GM12892 (cell line): Measurements from ENCODE around the gene SLC6A2.

Experiments used
- DNase-seq: peaks from one replicate; pipeline ENCODE4 v3.0.0; 2011; ENCODE audit not compliant: insufficient read length
- FAIRE-seq: peaks from 2 replicates; lab custom pipeline; 2011; peaks lifted over from hg19 to GRCh38; lab: Jason Lieb, UNC
- POLR2A ChIP-seq: IDR thresholded peaks from 2 replicates; pipeline ENCODE4 v1.6.1; 2011; ENCODE audit warnings: low read depth, low read length, control low read depth
- POLR2AphosphoS5 ChIP-seq: IDR thresholded peaks from 2 replicates; pipeline ENCODE4 v1.6.1; 2011; ENCODE audit warnings: low read depth, low read length, control low read depth
- TAF1 ChIP-seq: IDR thresholded peaks from 2 replicates; pipeline ENCODE4 v1.6.1; 2011; ENCODE audit warnings: low read depth, mild to moderate bottlenecking, control low read depth, low read length, borderline replicate concordance

Gene SLC6A2

DNA sequence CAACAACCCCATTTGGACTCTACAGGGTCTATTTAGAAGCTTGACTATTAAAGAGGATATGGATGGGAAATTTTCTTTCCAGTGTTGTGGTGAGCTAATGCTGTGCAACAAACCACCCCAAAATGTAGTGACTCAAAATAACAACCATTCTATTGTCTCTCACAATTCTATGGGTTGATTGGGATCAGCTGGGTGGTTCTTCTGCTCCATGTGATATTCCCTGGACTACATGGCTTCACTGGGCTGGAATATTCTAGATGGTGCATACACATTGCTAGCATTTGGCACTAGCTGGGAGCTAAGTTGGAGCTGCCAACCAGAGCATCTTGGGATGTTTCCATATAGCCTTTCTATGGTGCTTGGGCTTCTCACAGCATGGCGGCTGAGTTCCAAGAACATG is 30.2 kb downstream of the SLC6A2 start:
- TF ChIP-seq POLR2A (no peak), TAF1 (no peak)
- FAIRE-seq (no peak), DNase-seq (no peak)

DNA sequence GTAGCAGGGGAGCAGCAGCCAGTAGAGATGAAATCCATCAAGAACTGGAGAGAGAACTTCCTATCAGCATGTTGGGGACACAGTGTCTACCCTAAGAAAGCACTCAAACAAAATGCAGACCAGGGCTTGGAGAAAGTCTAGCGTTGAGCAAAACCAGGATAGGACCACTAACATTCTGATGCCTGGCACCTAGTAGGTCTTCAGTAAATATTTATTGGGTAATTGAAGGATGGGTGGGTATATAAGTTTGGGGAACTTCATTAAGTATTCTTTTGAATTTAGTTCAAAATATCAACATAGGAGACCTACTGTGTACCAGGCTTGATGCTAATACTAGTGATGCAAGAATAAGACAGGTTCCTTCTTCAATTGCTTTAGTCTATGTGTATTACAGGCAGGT is 30.9 kb downstream of the SLC6A2 start:
- TF ChIP-seq POLR2A (no peak), POLR2AphosphoS5 (no peak), TAF1 (no peak)
- FAIRE-seq (no peak), DNase-seq (no peak)

DNA sequence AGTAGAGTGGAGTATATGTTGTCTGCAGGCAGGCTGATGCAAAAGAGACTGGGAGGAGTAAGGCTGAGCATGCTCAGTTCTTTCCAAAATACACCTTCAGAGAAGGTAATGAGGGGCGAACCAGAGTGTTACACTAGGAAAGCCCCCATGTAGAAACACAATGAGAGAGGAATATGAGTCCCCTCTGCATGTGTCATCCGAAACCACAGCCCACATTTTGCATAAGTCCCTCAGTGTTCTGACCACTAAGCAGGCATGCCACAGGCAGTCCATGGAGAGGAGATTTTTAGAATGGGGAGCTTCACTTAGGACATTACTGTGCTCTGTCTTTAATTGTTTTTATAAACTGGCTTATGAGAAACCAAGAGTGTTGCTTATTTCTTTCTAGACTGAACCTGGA is 32.0 kb downstream of the SLC6A2 start:
- TF ChIP-seq TAF1: no peak
- TF ChIP-seq POLR2A: no peak
- no peak for TF ChIP-seq POLR2AphosphoS5
- FAIRE-seq (no peak), DNase-seq (no peak)

DNA sequence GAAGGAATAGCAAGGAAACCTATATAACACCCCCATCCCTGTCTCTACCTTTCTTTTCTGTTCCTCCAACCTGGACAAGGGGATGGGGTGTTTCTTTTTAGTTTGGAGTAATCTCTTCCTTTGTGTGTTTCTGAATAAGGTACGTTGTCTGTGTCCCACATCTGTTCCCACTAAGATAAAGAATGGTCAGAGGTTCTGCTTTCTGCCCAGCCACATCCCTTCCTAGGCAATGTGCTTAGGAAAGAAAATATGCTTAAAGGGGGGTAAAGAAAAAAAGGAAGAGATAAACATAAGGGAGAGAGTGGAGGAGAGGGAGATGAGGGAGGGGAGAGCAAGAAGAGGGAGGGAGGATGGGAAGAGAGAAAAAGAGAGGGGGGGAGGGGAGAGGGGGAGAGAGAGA is 35.1 kb downstream of the SLC6A2 start:
- TF ChIP-seq POLR2A (no peak), TAF1 (no peak), POLR2AphosphoS5 (no peak)
- DNase-seq (no peak), FAIRE-seq (no peak)

DNA sequence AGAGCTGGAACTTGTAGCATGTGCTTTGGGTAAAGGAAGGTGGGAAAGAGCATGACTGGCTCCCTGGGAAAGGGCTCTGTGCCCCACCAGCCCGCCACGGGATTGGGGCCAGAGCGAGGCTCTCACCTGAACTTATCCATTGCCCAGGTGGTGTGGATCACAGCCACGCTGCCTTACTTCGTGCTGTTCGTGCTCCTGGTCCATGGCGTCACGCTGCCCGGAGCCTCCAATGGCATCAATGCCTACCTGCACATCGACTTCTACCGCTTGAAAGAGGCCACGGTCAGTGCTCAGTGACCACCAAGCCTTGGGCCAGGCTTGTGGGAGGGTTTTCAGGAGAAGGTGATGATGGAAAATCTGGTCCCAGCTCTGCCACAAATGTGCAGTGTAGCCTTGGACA is 36.0 kb downstream of the SLC6A2 start:
- DNase-seq (no peak), FAIRE-seq (no peak)

DNA sequence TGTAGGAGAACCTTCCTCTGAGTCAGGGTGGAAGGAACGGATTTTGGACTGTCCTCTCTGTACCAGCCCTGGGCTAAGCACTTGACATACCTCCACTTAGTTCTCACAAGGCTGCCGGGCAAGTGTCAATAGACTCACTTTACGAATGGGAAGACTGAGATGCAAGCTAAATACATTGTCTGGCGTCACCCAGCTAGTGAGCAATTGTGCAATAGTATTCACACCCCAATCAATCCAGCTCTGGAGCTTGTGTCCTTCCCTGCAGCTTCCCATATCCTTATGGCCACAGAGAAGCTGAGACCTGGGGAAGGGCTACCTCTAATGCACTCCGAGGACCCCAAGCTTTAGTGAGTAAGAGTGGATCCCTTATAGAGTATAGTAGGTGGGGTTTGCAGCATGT is 39.8 kb downstream of the SLC6A2 start:
- FAIRE-seq: no peak
- TF ChIP-seq TAF1 (no peak), POLR2A (no peak), POLR2AphosphoS5 (no peak)
- no peak for DNase-seq

More for the DNA sequence above, 36.0 kb downstream of the SLC6A2 start:
- TF ChIP-seq TAF1 (no peak), POLR2A (no peak), POLR2AphosphoS5 (no peak)

DNA sequence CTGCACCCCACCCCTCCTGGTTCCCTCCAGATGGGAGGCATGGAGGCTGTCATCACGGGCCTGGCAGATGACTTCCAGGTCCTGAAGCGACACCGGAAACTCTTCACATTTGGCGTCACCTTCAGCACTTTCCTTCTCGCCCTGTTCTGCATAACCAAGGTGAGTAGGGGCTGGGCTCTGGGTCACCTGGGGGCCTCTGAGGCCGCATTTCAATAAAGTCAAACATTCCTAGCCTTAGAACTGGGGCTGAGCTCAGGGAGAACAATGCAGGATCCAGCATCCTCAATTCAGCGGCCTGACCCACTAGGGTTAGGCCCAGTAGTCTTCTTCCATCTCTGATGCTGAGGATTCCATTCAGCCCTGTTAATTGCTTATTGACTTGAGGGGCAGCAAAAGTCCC is 42.1 kb downstream of the SLC6A2 start:
- DNase-seq: no peak
- TF ChIP-seq POLR2AphosphoS5 (no peak), TAF1 (no peak), POLR2A (no peak)
- no peak for FAIRE-seq

DNA sequence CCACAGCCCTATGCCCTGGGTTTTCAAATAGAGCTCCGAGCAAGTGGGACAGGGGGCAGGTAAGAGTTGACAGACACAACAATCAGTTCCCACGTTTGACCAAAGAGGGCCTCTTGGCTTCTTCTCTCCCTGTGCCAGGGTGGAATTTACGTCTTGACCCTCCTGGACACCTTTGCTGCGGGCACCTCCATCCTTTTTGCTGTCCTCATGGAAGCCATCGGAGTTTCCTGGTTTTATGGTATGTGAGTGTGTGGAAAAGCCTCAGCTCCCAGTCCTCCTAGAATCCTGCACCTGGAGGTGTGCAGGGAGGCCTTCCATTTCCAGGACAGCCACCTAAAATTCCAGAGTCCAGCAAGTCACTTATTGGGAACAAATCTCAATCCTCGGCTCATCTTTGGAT is 42.5 kb downstream of the SLC6A2 start:
- TF ChIP-seq POLR2AphosphoS5 (no peak), TAF1 (no peak), POLR2A (no peak)
- no peak for DNase-seq
- FAIRE-seq: no peak

DNA sequence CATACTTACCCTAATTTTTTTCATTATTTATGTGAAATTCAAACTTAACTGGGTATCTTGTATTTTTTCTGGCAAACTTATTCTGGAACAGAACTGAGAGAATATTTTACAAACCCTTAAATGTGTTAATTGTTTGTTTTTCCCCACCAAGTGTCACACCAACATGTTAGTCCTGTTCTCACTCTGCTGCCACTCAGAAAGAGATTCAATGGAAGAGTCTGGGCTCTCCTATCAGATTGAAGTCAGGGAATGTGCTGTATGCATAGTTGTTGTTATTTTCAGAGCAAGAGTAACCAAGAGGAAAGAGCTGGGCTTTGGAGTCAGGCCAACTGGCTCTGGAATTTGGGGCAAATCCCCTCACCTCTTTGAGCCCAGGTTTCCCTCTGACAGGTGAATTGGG is 43.2 kb downstream of the SLC6A2 start:
- TF ChIP-seq POLR2AphosphoS5 (no peak), POLR2A (no peak), TAF1 (no peak)
- FAIRE-seq (no peak), DNase-seq (no peak)

DNA sequence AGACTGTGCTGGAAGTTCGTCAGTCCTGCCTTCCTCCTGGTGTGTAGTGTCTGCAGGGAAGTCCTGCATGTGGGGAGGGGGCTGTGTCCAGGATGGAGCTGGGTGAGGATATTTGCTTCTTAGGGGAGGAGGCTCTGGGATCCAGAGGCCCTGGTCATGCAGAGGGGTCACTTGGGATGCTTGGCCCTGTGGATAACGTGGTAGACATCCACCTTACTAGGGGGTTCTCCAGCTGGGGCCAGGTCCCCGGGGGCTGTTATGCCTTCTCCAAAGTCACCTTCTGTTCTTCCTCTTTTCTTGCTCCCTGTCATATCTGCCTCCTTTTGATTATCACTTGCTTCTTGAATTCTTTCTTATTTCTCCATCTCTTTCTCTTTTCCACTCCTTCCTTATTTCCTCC is 43.8 kb downstream of the SLC6A2 start:
- no peak for FAIRE-seq
- TF ChIP-seq POLR2AphosphoS5: no peak
- TF ChIP-seq POLR2A: no peak
- TF ChIP-seq TAF1: no peak
- DNase-seq: no peak

DNA sequence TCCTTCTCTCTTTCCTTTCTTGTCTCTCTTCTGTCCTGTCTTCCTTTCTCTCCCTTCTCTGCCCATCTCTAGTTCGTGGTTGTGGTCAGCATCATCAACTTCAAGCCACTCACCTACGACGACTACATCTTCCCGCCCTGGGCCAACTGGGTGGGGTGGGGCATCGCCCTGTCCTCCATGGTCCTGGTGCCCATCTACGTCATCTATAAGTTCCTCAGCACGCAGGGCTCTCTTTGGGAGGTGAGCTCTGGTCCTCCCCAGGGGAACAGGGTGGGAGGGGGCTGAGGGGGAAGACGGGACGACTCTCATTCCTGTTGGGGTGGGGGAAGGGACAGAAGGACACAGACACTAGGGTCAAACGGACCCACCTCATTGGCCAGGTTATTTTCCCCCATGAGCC is 44.3 kb downstream of the SLC6A2 start:
- FAIRE-seq: no peak
- TF ChIP-seq POLR2A: no peak
- no peak for TF ChIP-seq TAF1
- TF ChIP-seq POLR2AphosphoS5: no peak
- DNase-seq: no peak

DNA sequence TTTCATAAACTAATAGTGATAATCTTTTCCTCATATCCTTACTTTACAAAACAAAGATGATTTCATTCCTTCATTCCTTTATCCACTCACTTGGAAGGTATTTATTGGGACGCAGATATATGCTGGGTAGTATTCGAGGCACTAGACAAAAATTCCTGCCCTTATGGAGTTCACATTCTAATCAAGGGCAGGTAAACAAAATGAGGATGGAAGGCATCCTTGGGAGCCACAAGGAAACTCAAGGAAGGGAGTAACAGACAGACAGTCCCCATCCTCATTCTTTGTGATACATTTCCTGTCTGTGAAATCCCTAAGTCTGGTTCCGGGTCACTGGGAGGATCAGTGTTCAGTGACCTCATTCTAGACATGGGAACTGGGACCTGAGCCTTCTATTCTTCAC is 45.2 kb downstream of the SLC6A2 start:
- TF ChIP-seq POLR2A (no peak), POLR2AphosphoS5 (no peak), TAF1 (no peak)
- DNase-seq: no peak
- no peak for FAIRE-seq

DNA sequence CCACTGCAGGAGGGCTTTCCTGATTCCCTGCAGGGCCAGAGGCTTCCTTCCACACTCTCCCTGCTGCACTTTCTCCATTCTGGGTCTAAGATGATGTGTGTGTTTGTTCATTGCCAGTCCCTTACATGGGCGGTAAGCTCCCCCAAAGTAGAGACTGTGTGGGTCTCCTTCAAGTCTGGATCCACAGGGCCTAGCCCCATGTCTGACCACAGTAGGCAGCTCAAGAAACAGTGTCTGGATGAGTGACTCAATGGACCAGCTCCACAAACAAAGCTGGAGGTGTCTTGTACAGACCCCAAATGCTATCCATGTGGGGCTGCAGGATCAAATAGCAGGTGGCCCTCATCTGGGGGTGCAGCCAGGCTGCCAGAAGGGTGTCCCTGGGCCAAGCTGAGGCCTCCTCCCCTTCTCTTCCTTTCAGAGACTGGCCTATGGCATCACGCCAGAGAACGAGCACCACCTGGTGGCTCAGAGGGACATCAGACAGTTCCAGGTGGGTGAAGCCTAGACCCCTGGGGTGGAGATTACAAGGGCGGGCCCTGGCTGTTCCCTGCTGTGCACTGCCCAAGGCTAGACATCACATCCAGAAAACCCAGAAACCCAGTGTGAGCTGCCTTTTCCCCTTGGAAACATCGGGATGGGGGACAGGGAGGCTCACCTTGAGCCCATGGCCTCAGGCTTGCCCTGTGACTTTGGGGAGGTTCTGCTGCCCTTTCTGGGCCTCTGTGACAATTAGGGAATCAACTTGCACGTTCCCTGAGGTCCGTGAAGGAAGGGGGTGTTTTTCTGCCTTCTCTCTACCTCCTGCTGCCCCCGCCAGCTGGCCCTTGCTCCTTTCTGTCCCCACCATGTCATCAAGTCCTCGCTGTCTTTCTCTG is 45.9 kb downstream of the SLC6A2 start:
- TF ChIP-seq TAF1 (no peak), POLR2A (no peak), POLR2AphosphoS5 (no peak)
- DNase-seq (peak; percentile 36), FAIRE-seq (no peak)
